Muscle of back (tissue), 11 donors: ENCODE results near the gene RANBP17. TPM values are rescaled to one million over a fixed set of nuclear protein-coding genes. Genes with fewer than 3 reads are reported as not detected.
"Not testable (repeated sequence)": the region's sequence is repeated elsewhere in the genome, so short reads cannot be mapped to it uniquely, and the experiment has no call there.

ENCODE experiments used
- DNase-seq, 3 donors: peaks; one replicate each; pipeline versions ENCODE4 v3.0.0 to v3.0.0-alpha.2; 2013
- polyA plus RNA-seq, 10 donors: library from polyadenylated mRNA; unstranded; fragments of 120-200 nt; gene quantifications; one replicate each; pipeline ENCODE4 v1.2.1, GENCODE V29; 2013; ENCODE audit not compliant: insufficient read length in 10 of 10

Gene RANBP17
- polyA plus RNA-seq, 10 donors: 4.6 to 18.0 (median 7.4) TPM

DNA sequence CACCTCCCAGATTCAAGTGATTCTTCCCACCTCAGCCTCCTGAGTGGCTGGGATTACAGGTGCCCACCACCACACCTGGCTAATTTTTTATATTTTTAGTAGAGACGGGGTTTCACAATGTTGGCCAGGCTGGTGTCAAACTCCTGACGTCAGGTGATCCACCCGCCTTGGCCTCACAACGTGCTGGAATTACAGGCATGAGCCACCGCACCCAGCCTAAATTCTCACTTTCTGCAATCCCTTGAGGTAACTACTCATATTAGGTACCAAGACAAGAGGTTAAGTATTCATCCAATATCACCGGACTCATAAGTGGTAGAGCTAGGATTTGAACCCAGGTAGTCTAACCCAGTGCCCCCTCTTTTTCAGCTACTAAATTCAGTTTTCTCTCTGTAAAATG lies 436.1 kb downstream of the RANBP17 start:
- not testable (repeated sequence) for DNase-seq

- no peak for DNase-seq
These were observed 437.4 kb downstream of the RANBP17 start for GRCh38 chr5:171299228-171299627.

- DNase-seq: no peak
These were observed 438.0 kb downstream of the RANBP17 start for GRCh38 chr5:171299851-171300250.

GRCh38 chr5:171300358-171300757 lies 438.5 kb downstream of the RANBP17 start:
- DNase-seq: no peak

DNA sequence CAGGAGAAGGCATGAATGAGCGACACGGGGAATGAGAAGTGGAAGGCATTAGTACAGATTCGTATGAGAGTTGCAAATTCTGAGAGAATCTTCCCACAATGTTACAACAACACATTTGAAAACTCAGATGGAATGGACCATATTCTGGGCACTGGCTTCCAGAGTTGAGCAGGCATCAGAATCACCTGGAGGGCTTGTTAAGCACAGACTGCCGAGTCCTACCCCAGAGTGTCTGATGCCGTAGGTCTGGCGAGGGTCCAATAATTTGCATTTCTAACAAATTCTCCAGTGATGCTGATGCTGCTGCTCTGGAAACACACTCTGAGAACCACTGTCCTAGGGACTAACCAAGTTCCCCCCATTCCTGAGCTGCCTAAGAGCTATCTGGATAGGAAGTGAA lies 444.3 kb downstream of the RANBP17 start:
- DNase-seq: no peak

GRCh38 chr5:171306781-171307591 lies 445.2 kb downstream of the RANBP17 start:
- DNase-seq: no peak

GRCh38 chr5:171307789-171308452 lies 446.1 kb downstream of the RANBP17 start:
- peak in 1 of 3 donors; percentile 56 for DNase-seq

GRCh38 chr5:171308453-171309275 lies 446.8 kb downstream of the RANBP17 start, which contains the start of gene TLX3:
TLX3 (plus strand) TSS chr5:171309248; CDS start chr5:171309366, 118 bp downstream.
- peak in 1 of 3 donors; percentile 69 for DNase-seq

DNA sequence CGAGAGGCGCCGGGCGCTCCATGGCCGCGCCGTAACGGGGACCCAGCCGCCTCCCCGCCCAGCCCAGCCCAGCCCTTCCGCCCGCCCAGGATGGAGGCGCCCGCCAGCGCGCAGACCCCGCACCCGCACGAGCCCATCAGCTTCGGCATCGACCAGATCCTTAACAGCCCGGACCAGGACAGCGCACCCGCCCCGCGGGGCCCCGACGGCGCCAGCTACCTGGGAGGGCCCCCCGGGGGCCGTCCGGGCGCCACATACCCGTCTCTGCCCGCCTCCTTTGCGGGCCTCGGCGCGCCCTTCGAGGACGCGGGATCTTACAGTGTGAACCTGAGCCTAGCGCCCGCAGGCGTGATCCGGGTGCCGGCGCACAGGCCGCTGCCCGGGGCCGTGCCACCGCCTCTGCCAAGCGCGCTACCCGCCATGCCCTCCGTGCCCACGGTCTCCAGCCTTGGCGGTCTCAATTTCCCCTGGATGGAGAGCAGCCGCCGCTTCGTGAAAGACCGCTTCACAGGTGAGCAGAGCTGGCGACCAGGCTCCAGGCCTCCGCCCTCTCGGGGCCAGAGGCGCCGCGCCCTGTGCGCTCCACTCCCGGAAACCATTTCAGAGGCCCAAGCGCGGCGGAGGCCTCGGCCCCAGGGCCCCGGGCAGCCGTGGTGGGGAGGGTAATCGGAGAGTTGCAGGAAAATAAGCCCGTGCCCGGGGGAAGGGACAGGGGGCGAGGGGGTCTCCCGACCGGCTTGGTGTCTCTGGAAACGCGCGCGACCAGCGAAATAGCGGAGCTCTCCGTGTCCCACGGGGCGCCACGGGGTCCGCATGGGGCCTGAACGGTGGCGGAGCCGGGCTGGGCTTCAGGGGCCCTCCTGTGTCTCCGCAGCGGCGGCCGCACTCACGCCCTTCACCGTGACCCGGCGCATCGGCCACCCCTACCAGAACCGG lies 447.7 kb downstream of the RANBP17 start:
- DNase-seq: no peak

DNA sequence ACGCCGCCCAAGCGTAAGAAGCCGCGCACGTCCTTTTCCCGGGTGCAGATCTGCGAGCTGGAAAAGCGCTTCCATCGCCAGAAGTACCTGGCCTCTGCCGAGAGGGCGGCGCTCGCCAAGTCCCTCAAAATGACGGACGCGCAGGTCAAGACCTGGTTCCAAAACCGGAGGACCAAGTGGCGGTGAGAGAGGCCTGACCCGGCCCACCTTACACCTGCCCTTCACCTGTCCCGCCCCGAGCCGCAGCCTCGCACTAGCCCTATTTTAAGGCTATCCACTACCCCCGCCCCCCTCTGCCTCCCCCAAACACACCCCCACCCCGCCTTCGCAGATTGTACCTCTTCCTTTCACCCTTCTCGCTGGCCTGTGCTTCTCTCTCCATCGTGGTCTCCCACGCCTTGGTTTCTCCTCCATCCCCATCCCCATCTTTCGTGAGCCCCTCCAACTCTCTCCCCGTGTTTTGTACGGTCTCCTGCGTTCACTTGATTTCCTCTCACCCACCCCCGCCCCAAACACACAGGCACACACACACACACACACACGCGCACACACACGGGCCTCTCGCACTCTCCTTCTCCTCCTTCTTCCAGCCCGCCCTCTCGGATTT lies 448.5 kb downstream of the RANBP17 start:
- DNase-seq: no peak

DNA sequence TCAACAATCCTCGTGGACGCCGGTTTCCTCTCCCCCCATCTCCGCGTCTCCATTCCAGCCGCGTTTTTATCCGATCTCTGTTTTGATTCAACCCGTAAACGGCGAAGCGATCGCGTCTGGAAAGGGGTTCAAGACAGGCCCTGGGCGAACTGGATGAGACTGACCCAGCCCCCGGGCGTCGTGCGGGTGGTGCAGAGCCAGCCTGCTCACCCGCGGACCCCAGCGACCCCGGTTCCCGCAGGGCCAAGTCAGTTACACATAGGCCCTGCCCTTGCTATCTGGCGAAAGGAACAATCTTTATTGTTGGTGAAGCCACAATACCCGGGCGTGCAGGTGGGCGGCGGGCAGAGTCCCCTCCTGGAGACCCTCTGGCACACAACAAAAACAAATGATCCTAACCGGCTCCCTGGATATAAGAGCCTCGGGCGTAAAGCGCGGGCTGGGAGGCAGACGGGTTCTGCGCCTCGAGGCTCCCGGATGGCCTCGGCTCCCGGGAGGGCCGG lies 449.1 kb downstream of the RANBP17 start:
- peak in 1 of 3 donors; percentile 45 for DNase-seq

DNA sequence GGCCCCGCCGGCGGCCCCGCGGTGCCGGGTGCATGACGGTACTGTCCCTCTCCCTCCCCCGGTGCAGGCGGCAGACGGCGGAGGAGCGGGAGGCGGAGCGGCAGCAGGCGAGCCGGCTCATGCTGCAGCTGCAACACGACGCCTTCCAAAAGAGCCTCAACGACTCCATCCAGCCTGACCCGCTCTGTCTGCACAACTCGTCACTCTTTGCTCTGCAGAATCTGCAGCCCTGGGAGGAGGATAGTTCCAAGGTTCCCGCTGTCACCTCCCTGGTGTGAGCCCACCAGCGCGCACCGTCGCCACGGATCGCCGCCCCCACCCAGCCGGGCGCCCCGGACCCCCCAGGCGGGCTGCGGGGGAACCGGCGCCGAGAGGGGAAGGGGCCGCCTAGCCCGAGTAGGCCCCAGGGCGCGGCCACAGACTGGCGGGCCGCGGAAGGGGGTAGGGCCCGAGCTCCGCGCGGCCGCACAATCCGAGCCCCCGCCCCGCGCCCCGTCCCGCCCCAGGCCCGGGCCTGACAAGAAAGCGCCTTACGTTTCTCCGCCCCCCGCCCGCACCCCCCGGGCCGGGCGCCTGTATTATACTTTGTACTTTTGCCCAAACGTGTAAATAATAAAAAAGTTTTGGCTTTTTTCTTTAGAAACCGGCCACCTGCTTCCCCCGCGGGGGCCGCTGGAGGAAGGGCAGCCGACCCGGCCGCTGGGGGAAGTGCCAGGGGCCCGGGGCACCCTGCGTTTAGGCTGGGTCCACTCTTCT lies 449.7 kb downstream of the RANBP17 start:
- peak; percentile 40 to 90 (median 63) for DNase-seq

GRCh38 chr5:171312129-171312974 lies 450.5 kb downstream of the RANBP17 start:
- DNase-seq: peak in 1 of 3 donors; percentile 63

DNA sequence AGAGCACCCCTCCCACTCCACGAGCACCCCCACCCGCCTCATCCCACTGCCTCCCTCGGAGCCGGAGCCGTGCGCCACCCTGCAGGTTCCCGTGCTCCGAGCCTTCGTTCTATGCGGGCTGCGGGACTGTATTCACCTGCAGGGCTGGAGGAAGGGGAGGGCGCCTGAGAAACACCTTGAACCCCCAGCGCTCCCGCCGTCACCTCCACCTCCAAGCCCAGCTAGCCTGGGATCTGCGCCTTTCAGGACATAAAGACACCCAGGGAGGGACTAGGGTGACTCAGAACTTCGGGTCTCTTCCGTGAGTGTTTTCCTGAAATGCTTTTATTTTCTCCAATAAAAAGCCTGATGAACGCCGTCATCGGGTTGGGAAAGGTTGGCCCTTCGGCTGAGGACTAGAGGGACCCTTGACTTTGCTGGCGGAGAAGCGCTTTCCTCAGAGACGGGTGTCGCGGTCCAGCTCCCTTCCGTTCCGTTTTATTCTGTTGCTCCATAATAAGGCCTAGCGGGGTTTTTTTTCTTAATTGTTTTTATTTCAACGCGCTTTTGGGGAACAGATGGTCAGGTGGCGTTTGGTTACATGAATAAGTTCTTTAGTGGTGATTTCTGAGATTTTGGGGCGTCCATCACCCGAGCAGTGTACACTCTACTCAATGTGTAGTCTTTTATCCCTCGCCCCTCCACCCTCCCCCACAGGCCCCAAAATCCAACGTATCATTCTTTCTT lies 451.8 kb downstream of the RANBP17 start:
- peak in 1 of 3 donors; percentile 26 for DNase-seq

DNA sequence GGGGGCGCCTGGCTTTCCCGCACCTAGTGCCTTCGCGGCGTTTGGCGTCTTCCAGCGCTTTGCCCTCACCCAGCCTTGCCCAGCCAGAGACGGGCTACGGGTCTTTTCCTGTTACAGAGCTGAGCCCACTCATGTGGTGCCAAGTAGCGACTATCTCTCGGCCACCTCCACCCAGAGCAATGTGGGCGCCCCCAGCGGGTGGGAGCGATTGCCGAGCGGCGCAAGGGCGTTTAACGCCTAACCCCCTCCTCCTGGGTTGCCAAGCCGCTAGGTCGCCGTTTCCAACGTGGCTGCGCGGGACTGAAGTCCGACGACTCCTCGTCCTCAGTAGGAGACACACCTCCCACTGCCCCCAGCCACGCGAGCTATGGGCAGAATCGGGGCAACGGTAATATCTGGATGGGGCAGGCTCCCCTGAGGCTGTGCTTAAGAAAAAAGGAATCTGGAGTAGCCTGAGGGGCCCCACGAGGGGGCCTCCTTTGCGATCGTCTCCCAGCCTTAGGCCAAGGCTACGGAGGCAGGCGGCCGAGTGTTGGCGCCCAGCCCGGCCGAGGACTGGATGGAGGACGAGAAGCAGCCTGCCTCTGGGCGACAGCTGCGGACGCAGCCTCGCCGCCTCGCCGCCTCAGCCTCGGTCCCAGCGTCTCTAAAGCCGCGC lies 453.0 kb downstream of the RANBP17 start:
- DNase-seq: peak in 2 of 3 donors; percentile 71 to 86

DNA sequence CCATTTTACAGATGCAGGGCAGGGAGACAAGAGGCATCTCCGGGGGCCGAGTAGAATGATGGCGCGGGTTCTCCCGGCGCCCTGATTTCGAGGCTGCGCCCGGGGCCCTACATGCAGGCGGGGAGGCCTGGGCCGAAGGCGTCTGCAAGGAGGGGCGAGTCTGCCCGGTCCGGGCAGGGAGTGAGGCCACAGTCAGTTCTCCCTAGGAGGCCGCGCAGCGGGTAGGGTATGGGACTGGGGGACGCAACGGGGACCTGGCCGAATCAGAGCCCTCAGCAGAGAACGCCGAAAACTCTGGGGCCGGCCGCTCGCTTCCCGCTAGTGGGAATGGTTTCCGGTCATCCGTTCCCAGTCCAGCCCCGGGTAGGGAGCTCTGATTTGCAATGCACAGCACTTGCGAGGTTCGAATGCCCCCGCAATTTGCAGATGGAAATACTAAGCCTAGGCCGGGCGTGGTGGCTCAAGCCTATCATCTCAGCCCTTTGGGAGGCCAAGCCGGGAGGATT lies 453.6 kb downstream of the RANBP17 start:
- DNase-seq: no peak

GRCh38 chr5:171315925-171316257 lies 454.1 kb downstream of the RANBP17 start:
- DNase-seq: no peak
